BLaER1 treated with 17β-estradiol and CSF1 and Interleukin-3, amounts not matched to agents 10 nM and 100 nM (cell line): ENCODE measurements around the gene SNRPD2.

Experiments
- H3K27ac ChIP-seq, 11 experiments: shearing (Covaris generic); formaldehyde crosslinking; 2 replicates each; pipeline ENCODE4 v1.8.1; 2022
- H3K27me3 ChIP-seq, 11 experiments: shearing (Covaris generic); formaldehyde crosslinking; 2 replicates each; pipeline ENCODE4 v1.8.1; 2022
- H3K36me3 ChIP-seq, 11 experiments: shearing (Covaris generic); formaldehyde crosslinking; 2 replicates each; pipeline ENCODE4 v1.8.1; 2022
- H3K4me1 ChIP-seq, 10 experiments: shearing (Covaris generic); formaldehyde crosslinking; 2 replicates each; pipeline ENCODE4 v1.8.1; 2022
- H3K4me2 ChIP-seq, 11 experiments: shearing (Covaris generic); formaldehyde crosslinking; 2 replicates each; pipeline ENCODE4 v1.8.1; 2022
- H3K4me3 ChIP-seq, 10 experiments: shearing (Covaris generic); formaldehyde crosslinking; 2 replicates each; pipeline ENCODE4 v1.8.1; 2022
- H3K9ac ChIP-seq, 11 experiments: shearing (Covaris generic); formaldehyde crosslinking; 2 replicates each; pipeline ENCODE4 v1.8.1; 2022
- H3K9me3 ChIP-seq, 11 experiments: shearing (Covaris generic); formaldehyde crosslinking; replicated peaks in 1 of 11; 2 replicates each; pipeline ENCODE4 v1.8.1; 2022
- H4K20me1 ChIP-seq, 11 experiments: shearing (Covaris generic); formaldehyde crosslinking; 2 replicates each; pipeline ENCODE4 v1.8.1; 2022
- Cebpa-rat ChIP-seq, 11 experiments: shearing (Covaris generic); IDR thresholded peaks; 2 replicates each; pipeline ENCODE4 v1.8.1; 2022

Gene SNRPD2

DNA sequence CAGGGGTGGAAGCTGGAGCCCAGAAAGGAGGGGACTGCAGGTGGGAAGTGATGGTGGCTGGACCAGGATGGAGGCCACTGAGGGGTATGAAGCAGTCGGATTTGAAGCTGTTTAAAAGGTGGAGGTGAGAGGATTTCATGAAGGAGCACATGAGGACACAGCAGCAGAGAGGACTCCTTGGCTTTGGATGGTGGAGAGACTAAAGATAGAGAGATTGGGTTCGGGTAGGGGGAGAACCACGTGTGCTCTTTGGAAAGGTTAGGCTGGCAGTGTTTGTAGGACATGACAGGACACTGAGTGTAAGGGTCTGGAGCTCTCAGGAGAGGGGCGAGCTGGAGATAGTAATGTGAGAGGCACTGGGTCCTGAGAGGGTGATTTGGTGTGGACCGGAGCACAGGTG lies 8.8 kb downstream of the SNRPD2 start:
- H4K20me1 ChIP-seq: peaks cover 0 to 68% (median 58%) of the 10 kb centered on the region in 11 experiments; a peak in 17 of 22 replicates
- H3K9ac ChIP-seq: no peak overlapping the region
- H3K4me3 ChIP-seq: no peak overlapping the region
- H3K4me1 ChIP-seq: peaks cover 9 to 17% (median 14%) of the 10 kb centered on the region in 10 experiments
- H3K27ac ChIP-seq: no peak overlapping the region
- H3K36me3 ChIP-seq: peaks cover 39 to 55% (median 49%) of the 10 kb centered on the region in 11 experiments
- peaks cover 13 to 24% (median 20%) of the 10 kb centered on the region in 11 experiments for H3K27me3 ChIP-seq
- no peak for TF ChIP-seq Cebpa-rat (IDR thresholded peaks at IDR 0.05)
- H3K4me2 ChIP-seq: no peak overlapping the region
- H3K9me3 ChIP-seq: no peaks in the 10 kb centered on the region

DNA sequence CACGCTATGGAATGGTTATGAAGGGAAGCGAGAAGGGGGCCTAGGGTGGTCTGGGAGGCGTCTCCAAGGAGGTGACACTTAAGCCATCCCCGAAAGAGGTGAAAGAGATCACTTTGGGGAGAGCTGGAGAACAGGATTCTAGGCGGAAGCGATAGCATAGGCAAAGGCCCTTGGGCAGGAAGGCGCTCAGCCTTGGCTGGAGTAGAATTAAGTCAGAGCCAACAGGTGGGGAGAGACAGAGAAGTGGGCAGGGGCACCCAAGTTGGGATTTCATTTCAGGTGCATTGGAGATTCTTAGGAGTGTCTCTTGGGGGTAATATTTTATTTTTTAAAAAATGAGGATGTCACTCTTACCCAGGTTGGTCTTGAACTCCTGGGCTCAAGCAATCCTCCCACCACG lies 9.6 kb downstream of the SNRPD2 start:
- Histone ChIP-seq H4K20me1 (peaks cover 0 to 62% (median 50%) of the 10 kb centered on the region in 11 experiments; a peak in 16 of 22 replicates), H3K9ac (peak overlapping the region in 2 of 11 experiments; percentile 54 to 70; a peak in 2 of 22 replicates), H3K27me3 (peaks cover 20 to 32% (median 28%) of the 10 kb centered on the region in 11 experiments), H3K4me1 (peaks cover 12 to 22% (median 15%) of the 10 kb centered on the region in 10 experiments), H3K27ac (0 out of 22 replicates have a peak overlapping the region, but pooled peaks of 1 of the 11 experiments have one; percentile 21), H3K4me2 (peak overlapping the region; percentile 69 to 93 (median 85)), H3K36me3 (peaks cover 31 to 47% (median 41%) of the 10 kb centered on the region in 11 experiments), H3K9me3 (no peaks in the 10 kb centered on the region), H3K4me3 (no peak overlapping the region)
- TF ChIP-seq Cebpa-rat (IDR thresholded peaks at IDR 0.05): no peak

DNA sequence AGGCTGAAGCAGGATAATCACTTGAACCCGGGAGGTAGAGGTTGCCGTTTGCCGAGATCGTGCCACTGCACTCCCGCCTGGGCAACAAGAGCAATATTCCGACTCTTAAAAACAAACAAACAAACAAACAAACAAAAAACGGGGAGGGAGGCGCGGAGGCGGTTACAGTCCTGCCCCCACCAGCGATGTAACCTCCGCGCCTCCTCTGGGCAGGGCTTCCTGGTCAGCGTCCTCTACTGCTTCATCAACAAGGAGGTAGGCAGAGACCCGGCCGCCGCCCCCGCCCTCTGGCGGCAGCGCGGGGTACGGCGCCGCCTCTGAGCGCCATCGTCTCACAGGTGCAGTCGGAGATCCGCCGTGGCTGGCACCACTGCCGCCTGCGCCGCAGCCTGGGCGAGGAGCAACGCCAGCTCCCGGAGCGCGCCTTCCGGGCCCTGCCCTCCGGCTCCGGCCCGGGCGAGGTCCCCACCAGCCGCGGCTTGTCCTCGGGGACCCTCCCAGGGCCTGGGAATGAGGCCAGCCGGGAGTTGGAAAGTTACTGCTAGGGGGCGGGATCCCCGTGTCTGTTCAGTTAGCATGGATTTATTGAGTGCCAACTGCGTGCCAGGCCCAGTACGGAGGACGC lies 10.2 kb downstream of the SNRPD2 start:
- no peaks in the 10 kb centered on the region for H3K9me3 ChIP-seq
- peak overlapping the region; percentile 69 to 93 (median 85) for H3K4me2 ChIP-seq
- H4K20me1 ChIP-seq: peaks cover 0 to 56% (median 44%) of the 10 kb centered on the region in 11 experiments; a peak in 16 of 22 replicates
- peak overlapping the region; percentile 4 to 70 (median 54); a peak in 18 of 22 replicates for H3K9ac ChIP-seq
- H3K4me3 ChIP-seq: peak overlapping the region; percentile 10 to 64 (median 46); a peak in 17 of 20 replicates
- peaks cover 12 to 26% (median 18%) of the 10 kb centered on the region in 10 experiments for H3K4me1 ChIP-seq
- H3K27me3 ChIP-seq: peaks cover 27 to 38% (median 34%) of the 10 kb centered on the region in 11 experiments
- no peak for TF ChIP-seq Cebpa-rat (IDR thresholded peaks at IDR 0.05)
- peaks cover 25 to 41% (median 35%) of the 10 kb centered on the region in 11 experiments for H3K36me3 ChIP-seq
- H3K27ac ChIP-seq: peak overlapping the region in 4 of 11 experiments; percentile 21 to 39 (median 28); a peak in 3 of 22 replicates

DNA sequence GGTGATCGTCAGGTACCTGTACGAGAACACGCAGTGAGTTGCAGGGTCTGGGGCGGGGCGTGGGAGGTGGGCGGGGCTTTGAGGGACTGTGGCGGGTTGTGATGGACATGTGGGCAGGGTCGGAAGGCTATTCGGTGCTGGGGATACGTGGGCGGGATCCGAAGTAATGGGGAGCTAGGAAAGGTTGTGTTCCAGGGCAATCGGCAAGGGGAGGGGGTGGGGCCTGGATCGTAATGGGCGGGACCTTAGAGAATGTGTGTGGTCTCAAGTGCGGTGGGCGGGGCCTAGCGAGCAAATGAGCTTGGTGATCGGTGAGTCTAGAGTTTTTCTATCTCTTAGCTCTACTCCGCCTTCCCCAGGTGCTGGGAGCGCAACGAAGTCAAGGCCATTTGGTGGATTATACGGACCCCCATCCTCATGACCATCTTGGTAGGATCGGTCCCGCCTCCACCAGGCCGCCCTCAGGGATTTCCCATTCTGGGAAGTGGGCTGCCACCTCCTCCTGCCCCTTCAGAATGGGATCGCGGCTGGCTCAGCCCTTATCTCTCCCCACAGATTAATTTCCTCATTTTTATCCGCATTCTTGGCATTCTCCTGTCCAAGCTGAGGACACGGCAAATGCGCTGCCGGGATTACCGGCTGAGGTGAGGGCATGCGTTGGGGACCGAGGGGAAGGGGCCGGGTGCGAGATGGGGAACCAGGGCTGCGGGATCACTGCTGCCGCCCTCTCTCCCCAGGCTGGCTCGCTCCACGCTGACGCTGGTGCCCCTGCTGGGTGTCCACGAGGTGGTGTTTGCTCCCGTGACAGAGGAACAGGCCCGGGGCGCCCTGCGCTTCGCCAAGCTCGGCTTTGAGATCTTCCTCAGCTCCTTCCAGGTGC lies 14.2 kb downstream of the SNRPD2 start:
- no peak for TF ChIP-seq Cebpa-rat (IDR thresholded peaks at IDR 0.05)
- no peak overlapping the region for H3K27ac ChIP-seq
- peaks cover 0 to 2% (median 0%) of the 10 kb centered on the region in 11 experiments; a peak in 2 of 22 replicates for H3K36me3 ChIP-seq
- no peaks in the 10 kb centered on the region for H3K9me3 ChIP-seq
- H3K4me3 ChIP-seq: no peak overlapping the region
- H3K27me3 ChIP-seq: peaks cover 52 to 74% (median 68%) of the 10 kb centered on the region in 11 experiments
- H4K20me1 ChIP-seq: peaks cover 0 to 25% (median 10%) of the 10 kb centered on the region in 11 experiments; a peak in 10 of 22 replicates
- H3K4me1 ChIP-seq: peaks cover 12 to 28% (median 18%) of the 10 kb centered on the region in 10 experiments
- peak overlapping the region in 6 of 11 experiments; percentile 12 to 48 (median 26); a peak in 10 of 22 replicates for H3K4me2 ChIP-seq
- no peak overlapping the region for H3K9ac ChIP-seq

DNA sequence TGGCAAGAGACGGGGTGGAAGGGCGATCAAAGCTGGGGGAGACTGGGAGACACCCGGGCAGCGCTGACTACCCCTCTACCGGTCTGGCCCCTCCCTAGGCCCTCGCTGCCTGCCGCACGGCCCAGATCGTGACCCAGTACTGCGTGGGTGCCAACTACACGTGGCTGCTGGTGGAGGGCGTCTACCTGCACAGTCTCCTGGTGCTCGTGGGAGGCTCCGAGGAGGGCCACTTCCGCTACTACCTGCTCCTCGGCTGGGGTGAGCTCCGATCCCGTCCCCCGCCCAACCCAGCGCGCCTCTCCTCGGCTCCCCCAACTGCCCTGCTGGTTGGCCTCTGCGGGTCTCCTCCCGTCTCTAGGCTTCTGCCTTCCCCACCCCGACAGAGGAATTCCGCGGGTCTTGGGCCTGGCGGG lies 14.9 kb downstream of the SNRPD2 start:
- Histone ChIP-seq H3K27ac (no peak overlapping the region), H3K4me3 (no peak overlapping the region), H3K9me3 (no peaks in the 10 kb centered on the region), H3K27me3 (peaks cover 52 to 82% (median 75%) of the 10 kb centered on the region in 11 experiments), H4K20me1 (peaks cover 0 to 18% (median 2%) of the 10 kb centered on the region in 11 experiments; a peak in 9 of 22 replicates), H3K9ac (no peak overlapping the region), H3K4me1 (peaks cover 10 to 27% (median 16%) of the 10 kb centered on the region in 10 experiments), H3K36me3 (no peaks in the 10 kb centered on the region), H3K4me2 (peak overlapping the region in 7 of 11 experiments; percentile 4 to 38 (median 15); a peak in 7 of 22 replicates)
- no peak for TF ChIP-seq Cebpa-rat (IDR thresholded peaks at IDR 0.05)

DNA sequence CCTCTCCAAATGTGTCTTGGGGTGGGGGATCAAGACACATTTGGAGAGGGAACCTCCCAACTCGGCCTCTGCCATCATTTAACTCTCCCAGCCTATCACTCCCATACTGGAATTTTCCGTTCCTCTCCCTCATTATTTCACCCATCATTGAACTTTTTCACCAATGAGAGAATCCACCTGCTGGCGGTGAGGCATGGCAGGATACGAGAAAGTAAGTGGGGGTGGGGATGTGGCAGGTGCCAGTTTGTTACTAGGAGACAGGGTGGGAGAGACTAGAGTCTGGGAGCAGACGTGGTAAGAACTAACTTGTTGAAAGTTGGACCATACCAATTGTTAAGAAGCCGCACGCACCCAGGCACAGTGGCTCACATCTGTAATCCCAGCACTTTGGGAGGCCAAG lies 16.8 kb downstream of the SNRPD2 start:
- peaks cover 0 to 14% (median 0%) of the 10 kb centered on the region in 11 experiments; a peak in 4 of 22 replicates for H4K20me1 ChIP-seq
- H3K27me3 ChIP-seq: peaks cover 65 to 99% (median 94%) of the 10 kb centered on the region in 11 experiments

DNA sequence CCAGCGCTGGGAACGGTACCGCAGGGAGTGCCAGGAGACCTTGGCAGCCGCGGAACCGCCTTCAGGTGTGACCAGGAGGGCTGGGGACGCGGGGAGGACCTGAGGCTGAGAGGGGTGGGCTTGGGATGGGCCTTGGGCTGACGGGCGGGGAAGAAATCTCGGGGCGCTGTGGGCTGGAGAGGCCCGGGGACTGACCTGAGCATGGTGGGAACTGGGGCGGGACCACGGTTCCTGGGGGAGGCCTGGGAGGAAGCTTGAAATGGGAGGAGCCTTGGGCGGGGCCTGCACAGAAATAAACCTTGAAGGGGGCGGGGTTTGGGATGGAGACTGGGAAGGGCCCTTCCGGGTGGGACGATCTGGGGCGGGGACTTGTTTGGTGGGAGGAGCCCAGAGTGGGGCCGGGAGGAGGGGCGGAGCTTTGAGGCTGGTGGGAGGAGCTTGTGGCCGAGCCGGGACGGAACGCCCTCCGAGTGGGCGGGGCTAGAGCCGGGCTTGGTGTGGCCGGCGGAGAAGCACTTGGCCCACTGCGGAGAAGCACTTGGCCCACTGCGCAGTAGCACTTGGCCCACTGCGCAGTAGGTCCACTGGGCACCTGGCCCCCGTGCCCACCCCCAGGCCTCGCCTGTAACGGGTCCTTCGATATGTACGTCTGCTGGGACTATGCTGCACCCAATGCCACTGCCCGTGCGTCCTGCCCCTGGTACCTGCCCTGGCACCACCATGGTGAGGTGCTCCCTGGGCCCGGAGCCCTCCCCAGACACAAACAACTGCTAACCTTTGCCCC lies 20.9 kb downstream of the SNRPD2 start:
- TF ChIP-seq Cebpa-rat (IDR thresholded peaks at IDR 0.05): no peak
- peak overlapping the region in 6 of 11 experiments; percentile 9 to 46 (median 26); a peak in 8 of 22 replicates for H3K4me2 ChIP-seq
- peaks cover 49 to 91% (median 85%) of the 10 kb centered on the region in 11 experiments for H3K27me3 ChIP-seq
- peaks cover 0 to 12% (median 0%) of the 10 kb centered on the region in 11 experiments; a peak in 5 of 22 replicates for H4K20me1 ChIP-seq
- H3K9ac ChIP-seq: no peak overlapping the region
- no peak overlapping the region for H3K27ac ChIP-seq
- peaks cover 0 to 7% (median 0%) of the 10 kb centered on the region in 11 experiments; a peak in 2 of 22 replicates for H3K9me3 ChIP-seq
- H3K4me3 ChIP-seq: no peak overlapping the region
- H3K36me3 ChIP-seq: no peaks in the 10 kb centered on the region
- H3K4me1 ChIP-seq: peaks cover 10 to 31% (median 24%) of the 10 kb centered on the region in 10 experiments

More for the DNA sequence above, 16.8 kb downstream of the SNRPD2 start:
- no peak for TF ChIP-seq Cebpa-rat (IDR thresholded peaks at IDR 0.05)
- peaks cover 0 to 7% (median 0%) of the 10 kb centered on the region in 11 experiments; a peak in 2 of 22 replicates for H3K9me3 ChIP-seq
- peaks cover 0 to 18% (median 9%) of the 10 kb centered on the region in 10 experiments; a peak in 11 of 20 replicates for H3K4me1 ChIP-seq
- no peak overlapping the region for H3K4me2 ChIP-seq
- H3K27ac ChIP-seq: no peak overlapping the region
- no peak overlapping the region for H3K9ac ChIP-seq
- no peaks in the 10 kb centered on the region for H3K36me3 ChIP-seq
- H3K4me3 ChIP-seq: no peak overlapping the region
